GM18508 (cell line): ENCODE data around the gene NTF3.

Experiments used
- ATAC-seq: cut with Tn5 transposase; IDR thresholded peaks from one replicate; pipeline ENCODE4 v1.9.1; 2021; ENCODE audit warnings: moderate number of reproducible peaks; ENCODE audit not compliant: insufficient read depth, unreplicated experiment

NTF3 gene

GRCh38 chr12:5484426-5484825 lies 52.5 kb downstream of the NTF3 start:
- no peak for ATAC-seq

- no peak for ATAC-seq
Observed at GRCh38 chr12:5485454-5485853, 53.5 kb downstream of the NTF3 start.

- ATAC-seq, result no peak
Observed at GRCh38 chr12:5487076-5487475, 55.2 kb downstream of the NTF3 start.

- ATAC-seq, result no peak
Observed at GRCh38 chr12:5487948-5488625, 56.2 kb downstream of the NTF3 start.

GRCh38 chr12:5488626-5488955 lies 56.7 kb downstream of the NTF3 start:
- no peak for ATAC-seq

- no peak for ATAC-seq
Observed at GRCh38 chr12:5489017-5489416, 57.1 kb downstream of the NTF3 start.

- ATAC-seq, result no peak
Observed at GRCh38 chr12:5489760-5490406, 58.0 kb downstream of the NTF3 start.

- no peak for ATAC-seq
Observed at GRCh38 chr12:5492562-5492961, 60.7 kb downstream of the NTF3 start.

GRCh38 chr12:5493018-5493417 lies 61.1 kb downstream of the NTF3 start:
- ATAC-seq, result no peak

GRCh38 chr12:5494343-5494742 lies 62.4 kb downstream of the NTF3 start:
- ATAC-seq, result no peak

- ATAC-seq, result no peak
Observed at GRCh38 chr12:5497329-5498053, 65.6 kb downstream of the NTF3 start.

GRCh38 chr12:5498076-5498475 lies 66.2 kb downstream of the NTF3 start:
- no peak for ATAC-seq

GRCh38 chr12:5498806-5499205 lies 66.9 kb downstream of the NTF3 start:
- ATAC-seq, result no peak

GRCh38 chr12:5499566-5500330 lies 67.8 kb downstream of the NTF3 start:
- no peak for ATAC-seq

GRCh38 chr12:5500331-5500659 lies 68.4 kb downstream of the NTF3 start:
- ATAC-seq, result no peak

- no peak for ATAC-seq
Observed at GRCh38 chr12:5503774-5504173, 71.9 kb downstream of the NTF3 start.

GRCh38 chr12:5505116-5505515 lies 73.2 kb downstream of the NTF3 start:
- ATAC-seq, result no peak

GRCh38 chr12:5505751-5506150 lies 73.8 kb downstream of the NTF3 start:
- ATAC-seq, result no peak

- ATAC-seq, result no peak
Observed at GRCh38 chr12:5506295-5506694, 74.4 kb downstream of the NTF3 start.

GRCh38 chr12:5506821-5507231 lies 74.9 kb downstream of the NTF3 start:
- ATAC-seq, result no peak

- no peak for ATAC-seq
Observed at GRCh38 chr12:5507401-5507935, 75.6 kb downstream of the NTF3 start.
